Keratinocyte (primary cell): Measurements from ENCODE around the gene ZNF823.

Experiments used
- CTCF ChIP-seq, 3 experiments: IDR thresholded peaks in 1 of 3; conservative IDR thresholded peaks in 1 of 3; optimal IDR thresholded peaks in 1 of 3; 2 replicates in 2 of 3; 3 replicates in 1 of 3; pipeline versions ENCODE3 to v1.5.1; 2011; ENCODE audit warnings: low read length in 3 of 3, mild to moderate bottlenecking in 3 of 3, moderate library complexity in 2 of 3, control low read depth in 1 of 3, inconsistent platforms in 1 of 3; ENCODE audit not compliant: insufficient read depth in 2 of 3; ENCODE audit errors: extremely low read depth in 1 of 3
- EZH2 ChIP-seq: IDR thresholded peaks from one replicate; pipeline ENCODE4 v1.6.1; 2012; ENCODE audit warnings: inconsistent platforms, mild to moderate bottlenecking, low read length, moderate library complexity

GRCh38 chr19:11749751-11750150 lies 11.0 kb upstream of the ZNF823 start:
- TF ChIP-seq CTCF (optimal IDR thresholded peaks at IDR 0.05 in 1 of 3, IDR thresholded peaks at IDR 0.05 in 1 of 3, conservative IDR thresholded peaks at IDR 0.05 in 1 of 3; ENCODE audit: extremely low read depth in 1 of 3, insufficient read depth in 2 of 3, low read length in 3 of 3) (no peak), EZH2 (no peak)
